Adipose tissue (tissue), 3 donors: ENCODE data around the gene BANK1. TPM values are rescaled to one million over a fixed set of nuclear protein-coding genes. Genes with fewer than 3 reads are reported as not detected.

Experiments used
- H3K27ac ChIP-seq: one replicate; pipeline ENCODE4 v1.5.1; 2013; ENCODE audit warnings: low read depth, low read length
- WGBS, 3 donors: extraction: QIAGEN DNeasy Blood & Tissue Kit; methylation state at CpG; one replicate each; pipeline ENCODE4 v1.1.7; 2013; 5-methylcytosine and 5-hydroxymethylcytosine counted together
- polyA plus RNA-seq, 3 donors: library from polyadenylated mRNA; stranded (reverse); fragments of 200-250 nt; gene quantifications; one replicate each; pipeline ENCODE4 v1.2.3, GENCODE V29; 2013
- donor health status: healthy with polysubstance abuse.
- donor health status: Bipolar disorder and iron deficiency.
- donor health status: healthy.

The BANK1 gene
- polyA plus RNA-seq, 3 donors, result 1.0 to 6.5 (median 4.4) TPM

- 33 to 38% (median 35%) methylated on average over 2 of the region's 2 CpGs for WGBS, 3 donors
- H3K27ac ChIP-seq, result no peak overlapping the region
Observed at GRCh38 chr4:101977076-101977475, 186.5 kb downstream of the BANK1 start.

DNA sequence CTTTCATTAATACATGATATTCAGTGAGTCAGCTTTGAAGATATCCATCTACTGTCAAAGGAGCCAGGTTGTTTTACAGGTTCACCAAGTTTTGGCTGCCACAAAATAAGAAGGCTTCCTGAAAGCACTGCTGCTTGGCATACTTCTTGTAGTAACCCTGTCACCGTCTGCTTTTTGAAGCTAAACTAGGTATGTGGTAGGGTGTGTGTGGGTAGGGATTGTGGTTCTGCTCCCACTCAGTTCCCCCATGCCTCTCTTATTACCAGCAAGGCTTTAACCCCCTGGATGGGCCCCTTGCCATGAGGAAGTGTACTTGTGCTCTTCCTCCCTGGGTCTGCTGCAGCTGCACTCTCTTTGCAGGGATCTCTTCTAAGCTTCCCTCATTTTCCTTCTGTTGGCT lies 191.2 kb downstream of the BANK1 start:
- no peak overlapping the region for H3K27ac ChIP-seq
- 36 to 41% (median 37%) methylated on average over 1 of the region's 1 CpG for WGBS, 3 donors

- no peak overlapping the region for H3K27ac ChIP-seq
- 63 to 84% (median 72%) methylated on average over 1 of the region's 1 CpG for WGBS, 3 donors
Observed at GRCh38 chr4:101983835-101984234, 193.3 kb downstream of the BANK1 start.

- H3K27ac ChIP-seq, result no peak overlapping the region
- WGBS, 3 donors, result 74 to 90% (median 81%) methylated on average over 5 of the region's 5 CpGs
Observed at GRCh38 chr4:101987623-101988243, 197.2 kb downstream of the BANK1 start.

DNA sequence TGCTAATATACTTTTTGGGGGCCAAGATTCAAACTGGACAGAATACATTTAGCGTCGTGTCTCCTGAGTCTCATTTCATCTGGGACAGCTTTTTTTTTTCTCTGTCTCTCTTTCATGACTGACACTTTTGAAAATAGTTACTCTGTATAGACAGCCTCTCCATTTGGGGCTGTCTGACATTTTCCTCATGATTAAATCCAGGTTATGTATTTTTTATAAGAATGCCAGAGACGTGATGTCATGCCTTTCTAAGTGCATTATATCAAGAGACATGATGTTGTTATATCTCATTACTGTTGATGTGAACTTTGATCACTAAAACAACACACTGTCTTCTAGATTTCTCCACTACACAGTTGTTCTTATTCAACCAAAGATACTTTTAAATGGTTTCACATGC lies 199.0 kb downstream of the BANK1 start:
- 86 to 92% (median 90%) methylated on average over 3 of the region's 3 CpGs for WGBS, 3 donors
- no peak overlapping the region for H3K27ac ChIP-seq

DNA sequence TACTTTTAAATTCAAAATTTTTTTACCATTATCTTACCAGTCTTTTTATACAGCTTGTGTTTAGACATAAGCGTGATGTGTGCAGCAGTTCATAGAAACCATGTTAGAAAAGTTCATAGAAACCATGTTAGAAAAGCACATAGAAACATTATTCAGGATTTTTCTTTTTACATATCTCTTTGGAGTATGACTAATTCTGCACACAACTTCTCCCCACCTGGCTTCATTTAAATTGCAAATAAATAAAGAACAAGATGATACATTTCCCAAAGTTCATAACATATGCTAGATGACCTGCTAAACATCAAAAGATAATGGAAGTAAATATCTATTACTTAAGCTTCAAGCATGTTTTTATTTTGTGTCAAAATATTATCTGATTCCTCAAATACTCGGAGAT lies 201.9 kb downstream of the BANK1 start:
- WGBS, 3 donors, result 70 to 94% (median 88%) methylated on average over 2 of the region's 2 CpGs
- no peak overlapping the region for H3K27ac ChIP-seq

GRCh38 chr4:101993002-101993841 lies 202.7 kb downstream of the BANK1 start:
- WGBS, 3 donors, result 39 to 58% (median 41%) methylated on average over 5 of the region's 5 CpGs
- no peak overlapping the region for H3K27ac ChIP-seq

- H3K27ac ChIP-seq, result no peak overlapping the region
- 62 to 68% (median 63%) methylated on average over 4 of the region's 4 CpGs for WGBS, 3 donors
Observed at GRCh38 chr4:101993842-101994775, 203.6 kb downstream of the BANK1 start.

DNA sequence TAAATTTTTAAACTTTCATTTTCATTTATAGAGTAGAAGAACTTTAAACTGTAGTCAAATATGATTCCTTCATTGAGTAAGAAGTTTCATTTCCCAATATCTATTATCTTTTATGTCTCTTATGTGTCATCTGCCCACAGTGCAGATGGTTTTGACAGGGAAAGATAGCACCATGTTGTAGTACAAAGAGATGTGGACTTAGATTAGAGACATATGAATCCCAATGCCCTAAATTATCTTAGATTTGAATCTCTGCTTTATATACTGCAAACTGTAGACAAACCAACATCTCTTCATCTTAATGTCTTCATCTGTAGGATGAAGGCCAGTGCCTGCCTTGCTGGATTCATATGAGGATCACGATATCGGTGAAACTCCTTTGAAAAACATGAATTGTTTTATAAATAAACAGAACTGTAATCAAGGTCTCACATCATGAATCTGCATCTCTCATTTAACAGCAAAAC lies 217.5 kb downstream of the BANK1 start:
- 87 to 93% (median 88%) methylated on average over 2 of the region's 2 CpGs for WGBS, 3 donors
- H3K27ac ChIP-seq, result no peak overlapping the region

DNA sequence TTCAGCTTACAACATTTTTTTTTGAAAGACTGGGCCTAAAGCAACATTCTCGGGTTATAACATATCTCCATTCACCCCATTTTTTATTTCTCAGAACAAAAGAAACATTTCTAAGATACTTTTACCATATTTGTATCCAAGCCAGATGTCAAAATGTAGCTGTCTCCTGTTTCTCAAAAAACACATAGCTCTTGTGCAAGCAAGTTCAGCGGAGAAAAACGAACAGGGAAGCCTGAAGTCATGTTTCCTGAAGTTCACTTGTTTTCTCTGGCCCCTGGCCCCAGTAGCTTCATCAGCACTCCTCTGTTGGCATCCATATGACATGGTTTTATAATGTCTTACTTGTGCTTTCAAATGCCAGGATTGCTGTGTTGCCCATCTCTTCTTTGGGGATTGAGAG lies 218.2 kb downstream of the BANK1 start:
- WGBS, 3 donors, result 66 to 77% (median 69%) methylated on average over 3 of the region's 3 CpGs

GRCh38 chr4:102022343-102022742 lies 231.8 kb downstream of the BANK1 start:
- H3K27ac ChIP-seq, result no peak overlapping the region
- WGBS, 3 donors, result 63 to 82% (median 81%) methylated on average over 2 of the region's 2 CpGs

More for the DNA sequence above, 218.2 kb downstream of the BANK1 start:
- peak overlapping the region; percentile 6 for H3K27ac ChIP-seq

DNA sequence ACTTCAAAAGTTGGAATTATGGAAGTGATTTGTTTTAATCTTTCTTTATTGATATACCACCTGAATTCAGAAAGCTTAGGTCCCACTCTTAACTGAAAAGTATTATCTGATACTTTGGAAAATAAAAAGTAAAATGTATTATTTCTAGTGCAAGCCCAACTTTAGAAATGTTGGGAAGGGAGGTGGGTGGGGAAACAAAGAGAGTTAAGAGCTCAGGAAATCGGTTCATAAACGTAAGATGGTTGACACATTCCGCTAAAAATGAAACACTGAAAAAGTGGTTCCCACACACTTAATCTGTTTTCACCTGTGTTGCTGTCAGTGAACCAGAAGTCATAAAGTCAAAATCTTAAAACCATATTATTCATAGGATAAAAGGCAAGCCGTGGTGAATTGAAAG lies 237.4 kb downstream of the BANK1 start:
- H3K27ac ChIP-seq, result no peak overlapping the region
- 87 to 94% (median 92%) methylated on average over 4 of the region's 4 CpGs for WGBS, 3 donors

DNA sequence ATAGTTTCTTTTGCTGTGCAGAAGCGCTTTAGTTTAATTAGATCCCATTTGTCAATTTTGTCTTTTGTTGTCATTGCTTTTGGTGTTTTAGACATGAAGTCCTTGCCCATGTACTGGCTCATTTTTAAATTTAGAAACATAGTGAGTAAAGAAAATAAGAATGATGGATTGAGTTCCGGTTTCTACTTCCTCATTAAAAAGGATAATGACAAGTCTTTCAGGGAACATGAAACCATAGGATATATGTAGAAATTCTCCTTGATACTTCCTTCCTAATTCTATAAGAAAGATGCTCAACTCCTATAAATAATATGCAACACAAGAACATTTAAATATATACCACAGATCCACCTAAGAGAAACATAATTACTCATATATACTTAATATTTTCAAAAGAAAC lies 240.9 kb downstream of the BANK1 start:
- H3K27ac ChIP-seq, result no peak overlapping the region
- WGBS, 3 donors, result 73 to 78% (median 74%) methylated on average over 2 of the region's 2 CpGs

DNA sequence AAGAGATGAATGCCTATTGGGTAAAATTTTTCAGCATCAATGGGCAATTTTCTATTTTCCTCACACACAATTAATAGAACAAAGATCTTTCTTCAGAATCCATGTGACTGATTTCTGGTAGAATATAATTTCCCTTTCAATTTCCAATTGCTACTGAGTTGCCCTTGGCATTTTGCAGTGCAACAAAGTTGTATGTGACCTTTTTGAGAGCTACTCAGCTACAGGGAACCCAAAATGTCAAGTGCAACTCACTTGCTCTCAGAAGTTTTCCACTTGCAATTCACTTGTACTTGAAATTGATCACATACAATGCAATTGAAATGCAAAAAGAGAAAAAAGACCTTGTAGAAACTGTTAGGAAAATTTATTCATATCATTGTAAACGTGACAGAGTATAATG lies 245.5 kb downstream of the BANK1 start:
- H3K27ac ChIP-seq, result no peak overlapping the region
- WGBS, 3 donors, result 67 to 82% (median 80%) methylated on average over 1 of the region's 1 CpG

- WGBS, 3 donors, result 51 to 66% (median 57%) methylated on average over 5 of the region's 5 CpGs
Observed at GRCh38 chr4:102036619-102037376, 246.3 kb downstream of the BANK1 start.

DNA sequence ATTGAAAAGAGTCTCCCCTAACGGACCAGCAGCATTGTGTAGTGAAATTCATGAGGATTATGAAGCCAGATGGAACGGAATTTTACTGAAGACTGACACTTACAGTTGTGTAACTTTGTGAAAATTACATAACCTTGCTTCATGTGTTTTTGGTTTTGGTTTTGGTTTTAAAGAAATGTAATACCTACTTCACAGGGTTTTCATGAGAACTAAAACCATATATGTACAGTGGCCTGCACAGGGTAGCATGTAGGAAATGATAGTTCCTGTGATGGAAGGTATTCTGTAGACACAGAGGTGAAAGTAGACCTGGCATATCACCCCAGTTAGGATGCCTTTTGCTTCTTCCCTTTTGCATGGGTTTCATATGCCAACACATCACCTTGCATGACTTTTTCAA lies 247.0 kb downstream of the BANK1 start:
- WGBS, 3 donors, result 27 to 34% (median 30%) methylated on average over 2 of the region's 2 CpGs
- H3K27ac ChIP-seq, result no peak overlapping the region

More at GRCh38 chr4:102036619-102037376, 246.3 kb downstream of the BANK1 start:
- no peak overlapping the region for H3K27ac ChIP-seq

- H3K27ac ChIP-seq, result no peak overlapping the region
- WGBS, 3 donors, result 67 to 74% (median 67%) methylated on average over 7 of the region's 7 CpGs
Observed at GRCh38 chr4:102042871-102043802, 252.6 kb downstream of the BANK1 start.
